GM12891 (cell line): ENCODE data around the gene CAMK2G.

ENCODE experiments used
- PAX5 ChIP-seq: IDR thresholded peaks from 2 replicates; pipeline ENCODE4 v1.6.1; 2011; ENCODE audit warnings: low read length, moderate library complexity, mild to moderate bottlenecking; ENCODE audit not compliant: insufficient read depth, severe bottlenecking
- POLR2A ChIP-seq: IDR thresholded peaks from 2 replicates; pipeline ENCODE4 v1.6.1; 2011; ENCODE audit warnings: low read depth, low read length, control low read depth
- POLR2AphosphoS5 ChIP-seq: IDR thresholded peaks from 2 replicates; pipeline ENCODE4 v1.6.1; 2011; ENCODE audit warnings: low read depth, low read length, control low read depth
- POU2F2 ChIP-seq: IDR thresholded peaks from 2 replicates; pipeline ENCODE4 v1.6.1; 2011; ENCODE audit warnings: low read depth, mild to moderate bottlenecking, control low read depth, low read length, moderate library complexity
- TAF1 ChIP-seq: IDR thresholded peaks from 2 replicates; pipeline ENCODE4 v1.6.1; 2011; ENCODE audit warnings: low read depth, low read length, control low read depth

DNA sequence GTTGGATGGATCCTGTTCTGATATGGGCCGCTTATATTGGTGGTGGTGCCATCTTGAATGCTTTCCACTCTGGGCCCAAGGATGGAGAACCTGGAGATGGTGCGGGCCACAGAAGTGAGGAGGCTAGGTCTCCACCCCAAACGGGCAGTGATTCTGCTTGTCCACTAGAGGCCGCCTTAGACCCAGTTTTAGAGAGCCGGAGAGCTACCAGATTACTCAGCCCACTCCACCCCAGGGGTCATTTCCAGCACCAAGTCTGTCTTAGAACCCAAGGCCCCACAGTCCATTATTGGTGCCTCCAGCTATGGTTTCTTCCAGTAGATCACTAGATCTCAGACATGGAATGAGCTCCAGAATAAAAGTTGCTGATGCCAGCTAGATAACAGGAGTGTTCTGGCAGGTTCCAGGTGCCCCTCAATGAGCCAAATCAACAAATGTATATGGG, 11.8 kb upstream of the CAMK2G start:
- TF ChIP-seq TAF1 (no peak), POLR2A (no peak), POLR2AphosphoS5 (no peak), PAX5 (no peak), POU2F2 (no peak)
